Keratinocyte (primary cell): ENCODE data around the gene C1QTNF12.

Experiments
- EZH2 ChIP-seq: IDR thresholded peaks from one replicate; pipeline ENCODE4 v1.6.1; 2012; ENCODE audit warnings: inconsistent platforms, mild to moderate bottlenecking, low read length, moderate library complexity
- TF ChIP-seq, protein P1 (sequence below), 3 experiments: IDR thresholded peaks in 1 of 3; conservative IDR thresholded peaks in 1 of 3; optimal IDR thresholded peaks in 1 of 3; 2 replicates in 2 of 3; 3 replicates in 1 of 3; pipeline versions ENCODE3 to v1.5.1; 2011; ENCODE audit warnings: low read length in 3 of 3, mild to moderate bottlenecking in 3 of 3, moderate library complexity in 2 of 3, control low read depth in 1 of 3, inconsistent platforms in 1 of 3; ENCODE audit not compliant: insufficient read depth in 2 of 3; ENCODE audit errors: extremely low read depth in 1 of 3

DNA sequence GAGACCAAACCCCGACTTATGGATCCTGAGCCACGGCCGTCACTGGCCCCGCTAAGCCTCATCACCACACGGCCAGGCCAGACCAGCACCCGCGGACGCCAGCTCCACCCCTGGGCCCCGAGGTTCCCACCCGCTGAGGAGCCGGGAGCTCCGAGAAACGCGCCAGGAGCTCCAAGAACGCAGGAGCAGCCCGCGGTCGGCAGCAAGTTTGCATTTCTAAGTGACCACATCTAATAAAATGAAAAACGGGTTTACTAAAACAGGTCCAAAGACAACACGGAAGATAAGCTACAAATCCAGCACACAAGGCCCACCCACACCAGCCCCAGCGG is 8.1 kb upstream of the C1QTNF12 start:
- TF ChIP-seq, protein P1, sequence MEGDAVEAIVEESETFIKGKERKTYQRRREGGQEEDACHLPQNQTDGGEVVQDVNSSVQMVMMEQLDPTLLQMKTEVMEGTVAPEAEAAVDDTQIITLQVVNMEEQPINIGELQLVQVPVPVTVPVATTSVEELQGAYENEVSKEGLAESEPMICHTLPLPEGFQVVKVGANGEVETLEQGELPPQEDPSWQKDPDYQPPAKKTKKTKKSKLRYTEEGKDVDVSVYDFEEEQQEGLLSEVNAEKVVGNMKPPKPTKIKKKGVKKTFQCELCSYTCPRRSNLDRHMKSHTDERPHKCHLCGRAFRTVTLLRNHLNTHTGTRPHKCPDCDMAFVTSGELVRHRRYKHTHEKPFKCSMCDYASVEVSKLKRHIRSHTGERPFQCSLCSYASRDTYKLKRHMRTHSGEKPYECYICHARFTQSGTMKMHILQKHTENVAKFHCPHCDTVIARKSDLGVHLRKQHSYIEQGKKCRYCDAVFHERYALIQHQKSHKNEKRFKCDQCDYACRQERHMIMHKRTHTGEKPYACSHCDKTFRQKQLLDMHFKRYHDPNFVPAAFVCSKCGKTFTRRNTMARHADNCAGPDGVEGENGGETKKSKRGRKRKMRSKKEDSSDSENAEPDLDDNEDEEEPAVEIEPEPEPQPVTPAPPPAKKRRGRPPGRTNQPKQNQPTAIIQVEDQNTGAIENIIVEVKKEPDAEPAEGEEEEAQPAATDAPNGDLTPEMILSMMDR (optimal IDR thresholded peaks at IDR 0.05 in 1 of 3, IDR thresholded peaks at IDR 0.05 in 1 of 3, conservative IDR thresholded peaks at IDR 0.05 in 1 of 3; ENCODE audit: extremely low read depth in 1 of 3, insufficient read depth in 2 of 3, low read length in 3 of 3): no peak
- no peak for TF ChIP-seq EZH2
